ENCODE data around the gene ANKRD13B. TPM values are rescaled to one million over a fixed set of nuclear protein-coding genes. Genes with fewer than 3 reads are reported as not detected.

The ANKRD13B gene
- total RNA-seq, 1 experiment from 2014 or later, result 17.9 TPM

DNA sequence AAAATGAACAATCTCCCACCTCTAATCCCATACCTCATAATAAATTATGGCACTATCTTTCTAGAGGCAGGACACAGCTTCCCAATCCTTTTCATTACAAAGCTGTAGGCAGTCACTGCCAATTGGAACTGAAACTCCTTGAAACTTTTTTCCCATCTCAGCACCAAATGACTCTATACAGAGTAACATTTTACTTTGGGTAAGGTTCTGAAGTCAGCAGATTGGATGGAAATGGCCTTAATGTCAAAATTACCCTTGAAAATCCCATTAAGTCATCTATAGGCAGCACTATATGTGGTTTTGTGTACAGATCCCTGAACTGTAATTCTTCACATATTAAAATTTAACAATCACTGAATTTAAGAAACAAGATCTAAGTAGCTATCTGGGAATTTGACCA, 60.0 kb downstream of the ANKRD13B start:
- H3K27ac Mint-ChIP-seq (ENCODE audit: low read depth, unreplicated experiment), result no peak overlapping the region
- no peak for DNase-seq (ENCODE audit: unreplicated experiment)

GRCh38 chr17:29653995-29654714, 61.2 kb downstream of the ANKRD13B start:
- H3K36me3 Mint-ChIP-seq (ENCODE audit: insufficient read depth, unreplicated experiment), result peaks cover 24% of the 10 kb centered on the region
- H3K4me1 Mint-ChIP-seq (ENCODE audit: insufficient read depth, unreplicated experiment), result no peaks in the 10 kb centered on the region
- H3K4me3 Mint-ChIP-seq (ENCODE audit: unreplicated experiment), result no peak overlapping the region
- intact Hi-C loops (cut with micrococcal nuclease), result no loop called here
- POLR2A ChIA-PET, result interaction anchor here (0.9 to 1.5 kb wide), 4 partner anchors 9 to 15 kb away, joined by 3 to 5 read pairs (median 4); no protein-coding TSS in a partner anchor
- no peak overlapping the region for H3K27ac Mint-ChIP-seq (ENCODE audit: low read depth, unreplicated experiment)
- no peak for TF ChIP-seq CTCF (IDR thresholded peaks at IDR 0.05; ENCODE audit: unreplicated experiment)
- no peaks in the 10 kb centered on the region for H3K9me3 Mint-ChIP-seq (ENCODE audit: unreplicated experiment)
- H3K27me3 Mint-ChIP-seq (ENCODE audit: insufficient read depth, unreplicated experiment), result no peaks in the 10 kb centered on the region
- DNase-seq (ENCODE audit: unreplicated experiment), result no peak
- CTCF ChIA-PET, result interaction anchor here (0.5 to 1.7 kb wide), 6 partner anchors 14 to 682 kb away, joined by 3 to 5 read pairs (median 4); no protein-coding TSS in a partner anchor
- BruUV-seq (replicated peaks), result no TSS peak

More for the DNA sequence above, 60.0 kb downstream of the ANKRD13B start:
- intact Hi-C loops (cut with micrococcal nuclease), result no loop called here
- no TSS peak for BruUV-seq (replicated peaks)
- TF ChIP-seq CTCF (IDR thresholded peaks at IDR 0.05; ENCODE audit: unreplicated experiment), result no peak
- Mint-ChIP-seq H3K4me1 (ENCODE audit: insufficient read depth, unreplicated experiment) (no peaks in the 10 kb centered on the region), H3K27me3 (ENCODE audit: insufficient read depth, unreplicated experiment) (no peaks in the 10 kb centered on the region), H3K4me3 (ENCODE audit: unreplicated experiment) (no peak overlapping the region), H3K36me3 (ENCODE audit: insufficient read depth, unreplicated experiment) (peaks cover 29% of the 10 kb centered on the region), H3K9me3 (ENCODE audit: unreplicated experiment) (no peaks in the 10 kb centered on the region)
- ChIA-PET CTCF (interaction anchor here (0.5 to 1.5 kb wide), 3 partner anchors 14 to 319 kb away, joined by 3 read pairs; no protein-coding TSS in a partner anchor), POLR2A (interaction anchor here (1.1 to 1.2 kb wide), 2 partner anchors 10 to 125 kb away, joined by 3 read pairs; no protein-coding TSS in a partner anchor)

GRCh38 chr17:29655323-29655722, 62.4 kb downstream of the ANKRD13B start:
- Mint-ChIP-seq H3K4me1 (ENCODE audit: insufficient read depth, unreplicated experiment) (no peaks in the 10 kb centered on the region), H3K27ac (ENCODE audit: low read depth, unreplicated experiment) (no peak overlapping the region), H3K36me3 (ENCODE audit: insufficient read depth, unreplicated experiment) (peaks cover 30% of the 10 kb centered on the region), H3K4me3 (ENCODE audit: unreplicated experiment) (no peak overlapping the region), H3K9me3 (ENCODE audit: unreplicated experiment) (no peaks in the 10 kb centered on the region), H3K27me3 (ENCODE audit: insufficient read depth, unreplicated experiment) (no peaks in the 10 kb centered on the region)
- CTCF ChIA-PET, result interaction anchor here (0.7 to 2.0 kb wide), 3 partner anchors 47 to 275 kb away, joined by 3 to 5 read pairs (median 4); partner anchors contain the start of gene SSH2
- BruUV-seq (replicated peaks), result no TSS peak
- no peak for TF ChIP-seq CTCF (IDR thresholded peaks at IDR 0.05; ENCODE audit: unreplicated experiment)
- no peak for DNase-seq (ENCODE audit: unreplicated experiment)
- POLR2A ChIA-PET, result interaction anchor here (1.1 to 1.5 kb wide), 4 partner anchors 8 to 16 kb away, joined by 3 to 5 read pairs (median 4); no protein-coding TSS in a partner anchor
- intact Hi-C loops (cut with micrococcal nuclease), result no loop called here

DNA sequence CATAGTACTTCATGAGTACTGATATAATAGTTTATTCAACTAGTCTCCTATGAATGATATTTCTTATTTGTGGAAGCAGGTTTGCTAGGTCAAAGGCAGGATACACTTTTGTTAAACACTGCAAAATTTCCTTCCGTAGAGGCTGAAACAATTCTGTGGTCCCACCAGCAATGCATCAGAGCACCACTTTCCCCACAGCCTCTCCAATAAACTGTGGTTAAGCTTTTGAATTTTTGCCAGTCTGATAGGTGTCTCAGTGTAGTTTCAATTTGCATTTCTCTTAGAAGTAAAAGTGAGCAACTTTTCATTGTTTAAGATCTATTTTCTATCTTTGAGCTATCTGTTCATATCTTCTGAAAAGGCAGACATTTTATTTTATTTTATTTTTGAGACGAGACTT, 66.2 kb downstream of the ANKRD13B start:
- Mint-ChIP-seq H3K27ac (ENCODE audit: low read depth, unreplicated experiment) (no peak overlapping the region), H3K27me3 (ENCODE audit: insufficient read depth, unreplicated experiment) (no peaks in the 10 kb centered on the region), H3K4me1 (ENCODE audit: insufficient read depth, unreplicated experiment) (no peaks in the 10 kb centered on the region), H3K9me3 (ENCODE audit: unreplicated experiment) (no peaks in the 10 kb centered on the region), H3K4me3 (ENCODE audit: unreplicated experiment) (no peak overlapping the region), H3K36me3 (ENCODE audit: insufficient read depth, unreplicated experiment) (peaks cover 37% of the 10 kb centered on the region)
- intact Hi-C loops (cut with micrococcal nuclease), result no loop called here
- ChIA-PET POLR2A (interaction anchor here (0.7 kb wide), 1 partner anchor 30 kb away, joined by 3 read pairs; no protein-coding TSS in a partner anchor), CTCF (no interaction called here)
- DNase-seq (ENCODE audit: unreplicated experiment), result no peak
- BruUV-seq (replicated peaks), result no TSS peak
- TF ChIP-seq CTCF (IDR thresholded peaks at IDR 0.05; ENCODE audit: unreplicated experiment), result no peak

Measured in MCF 10A (cell line).